ENCODE measurements around the gene UGT1A10.

DNA sequence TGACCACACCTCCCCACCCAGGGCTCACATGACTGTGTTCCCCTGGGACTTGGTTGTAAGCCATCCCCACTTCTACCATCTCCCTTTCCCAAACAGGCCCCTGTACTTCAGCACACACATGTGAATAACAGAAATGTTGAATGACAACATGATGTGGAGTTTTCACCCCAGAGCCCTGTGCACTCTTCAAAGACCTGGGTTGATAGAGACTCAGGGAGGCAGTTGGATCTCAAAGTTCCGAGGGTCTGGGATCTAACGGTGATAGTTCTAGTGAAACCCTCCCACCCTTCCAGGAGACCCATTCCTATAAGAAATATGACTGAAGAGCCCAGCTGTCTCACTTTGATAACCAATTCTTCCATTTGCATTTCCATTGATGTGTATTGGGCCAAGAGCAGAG lies 141.8 kb downstream of the UGT1A10 start, which contains the start of gene MROH2A:
- TF ChIP-seq POLR2A (IDR thresholded peaks at IDR 0.05) (no peak), POLR2AphosphoS5 (IDR thresholded peaks at IDR 0.05; ENCODE audit: insufficient read depth in 1 of 2, low read depth in 1 of 2) (no peak)
- TF ChIP-seq, protein P1, sequence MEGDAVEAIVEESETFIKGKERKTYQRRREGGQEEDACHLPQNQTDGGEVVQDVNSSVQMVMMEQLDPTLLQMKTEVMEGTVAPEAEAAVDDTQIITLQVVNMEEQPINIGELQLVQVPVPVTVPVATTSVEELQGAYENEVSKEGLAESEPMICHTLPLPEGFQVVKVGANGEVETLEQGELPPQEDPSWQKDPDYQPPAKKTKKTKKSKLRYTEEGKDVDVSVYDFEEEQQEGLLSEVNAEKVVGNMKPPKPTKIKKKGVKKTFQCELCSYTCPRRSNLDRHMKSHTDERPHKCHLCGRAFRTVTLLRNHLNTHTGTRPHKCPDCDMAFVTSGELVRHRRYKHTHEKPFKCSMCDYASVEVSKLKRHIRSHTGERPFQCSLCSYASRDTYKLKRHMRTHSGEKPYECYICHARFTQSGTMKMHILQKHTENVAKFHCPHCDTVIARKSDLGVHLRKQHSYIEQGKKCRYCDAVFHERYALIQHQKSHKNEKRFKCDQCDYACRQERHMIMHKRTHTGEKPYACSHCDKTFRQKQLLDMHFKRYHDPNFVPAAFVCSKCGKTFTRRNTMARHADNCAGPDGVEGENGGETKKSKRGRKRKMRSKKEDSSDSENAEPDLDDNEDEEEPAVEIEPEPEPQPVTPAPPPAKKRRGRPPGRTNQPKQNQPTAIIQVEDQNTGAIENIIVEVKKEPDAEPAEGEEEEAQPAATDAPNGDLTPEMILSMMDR (IDR thresholded peaks at IDR 0.05): no peak

All from vagina (tissue), 2 donors.